NCI-H82 treated with DMSO at 0.1 percent for 48 hours (cell line): ENCODE data around the gene ABCA1.
"Not testable (repeated sequence)": the region's sequence is repeated elsewhere in the genome, so short reads cannot be mapped to it uniquely, and the experiment has no call there.

Experiments used
- DNase-seq: peaks from one replicate; lab custom pipeline; 2025; ENCODE audit not compliant: unreplicated experiment; lab: John Stamatoyannopoulos, UW

The ABCA1 gene

DNA sequence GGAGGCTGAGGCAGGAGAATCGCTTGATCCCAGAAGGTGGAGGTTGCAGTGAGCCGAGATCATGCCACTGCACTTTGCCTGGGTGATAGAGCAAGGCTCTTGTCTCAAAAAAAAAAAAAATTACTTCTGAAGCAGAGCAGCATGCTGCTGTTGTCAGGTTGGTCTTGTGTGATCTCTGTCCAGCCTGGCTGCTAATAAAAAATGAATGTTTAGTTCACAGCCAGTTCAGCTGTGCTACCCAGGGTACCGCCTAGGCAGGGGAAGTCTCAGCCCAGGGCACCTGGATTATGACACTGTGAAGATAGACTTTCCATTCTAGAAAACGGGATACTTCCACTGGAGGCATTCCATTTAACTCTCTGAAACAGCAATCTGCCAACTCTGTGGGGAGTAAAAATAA, 23.5 kb upstream of the ABCA1 start:
- DNase-seq: no peak

DNA sequence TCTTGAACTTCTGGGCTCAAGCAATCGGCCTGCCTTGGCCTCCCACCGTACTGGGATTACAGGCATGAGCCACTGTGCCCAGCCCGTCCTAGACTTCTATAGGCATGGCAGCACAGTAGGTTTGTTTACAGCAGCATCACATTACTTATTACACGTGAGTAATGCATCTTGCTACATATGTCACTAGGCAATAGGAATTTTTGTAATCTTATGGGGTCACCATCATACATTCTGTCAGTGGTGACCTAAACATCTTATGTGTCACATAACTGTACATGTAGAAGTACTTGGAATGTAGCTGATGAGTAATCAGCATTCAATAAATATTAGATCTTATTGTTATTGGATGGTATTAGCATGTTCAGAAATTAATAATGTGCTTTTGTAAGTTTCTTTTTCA, 22.9 kb upstream of the ABCA1 start:
- no peak for DNase-seq

DNA sequence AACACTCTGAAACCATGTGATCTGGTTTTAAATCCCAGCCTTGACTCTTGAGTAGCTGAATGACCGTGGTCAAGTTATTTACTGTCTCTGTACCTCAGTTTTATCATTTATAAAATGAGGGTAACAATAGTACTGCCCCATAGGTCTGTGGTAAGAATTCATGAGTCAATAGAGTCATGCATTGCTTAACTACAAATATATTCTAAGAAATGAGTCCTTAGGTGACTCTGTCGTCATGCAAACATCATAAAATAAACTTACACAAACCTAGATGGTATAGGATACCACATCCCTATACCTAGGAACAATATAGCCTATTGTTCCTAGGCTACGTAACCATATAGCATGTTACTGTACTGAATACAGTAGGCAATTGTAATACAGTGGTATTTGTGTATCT, 20.3 kb upstream of the ABCA1 start:
- no peak for DNase-seq

DNA sequence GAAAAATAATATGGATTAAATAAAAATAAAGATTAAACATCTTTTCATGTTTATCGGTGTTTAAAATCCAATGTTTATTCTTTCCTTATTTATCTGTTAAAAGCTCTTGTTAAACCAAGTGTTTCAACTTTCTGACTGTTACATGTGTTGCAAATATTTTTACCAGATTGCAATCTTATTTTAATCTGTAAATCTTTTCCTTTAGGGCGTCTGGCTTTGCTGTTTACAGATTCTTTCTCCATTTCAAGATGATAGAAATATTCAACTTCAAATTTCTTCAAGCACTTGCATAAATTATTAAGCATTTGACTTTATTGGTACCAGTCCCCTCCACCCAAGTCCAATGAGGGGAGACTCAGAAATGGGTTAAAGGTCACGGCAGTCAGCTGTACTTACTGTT, 16.9 kb upstream of the ABCA1 start:
- no peak for DNase-seq

DNA sequence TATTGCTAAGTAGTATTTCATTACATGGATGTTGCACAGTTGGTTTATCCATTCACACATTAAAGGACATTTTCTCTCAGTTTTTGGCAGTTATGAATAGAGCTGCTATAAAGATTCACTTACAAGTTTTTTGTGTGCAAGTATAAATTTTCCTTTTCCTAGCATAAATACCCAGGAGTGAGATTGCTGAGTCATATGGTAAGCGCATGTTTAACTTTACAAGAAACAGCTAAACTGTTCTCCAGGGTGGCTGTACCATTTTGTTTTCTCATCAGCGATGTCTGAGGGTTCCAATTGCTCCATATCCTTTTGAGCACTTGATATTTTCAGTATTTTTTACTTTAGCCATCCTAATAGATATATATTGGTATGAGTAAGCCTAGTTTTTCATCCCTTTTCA, 16.4 kb upstream of the ABCA1 start:
- DNase-seq: no peak

DNA sequence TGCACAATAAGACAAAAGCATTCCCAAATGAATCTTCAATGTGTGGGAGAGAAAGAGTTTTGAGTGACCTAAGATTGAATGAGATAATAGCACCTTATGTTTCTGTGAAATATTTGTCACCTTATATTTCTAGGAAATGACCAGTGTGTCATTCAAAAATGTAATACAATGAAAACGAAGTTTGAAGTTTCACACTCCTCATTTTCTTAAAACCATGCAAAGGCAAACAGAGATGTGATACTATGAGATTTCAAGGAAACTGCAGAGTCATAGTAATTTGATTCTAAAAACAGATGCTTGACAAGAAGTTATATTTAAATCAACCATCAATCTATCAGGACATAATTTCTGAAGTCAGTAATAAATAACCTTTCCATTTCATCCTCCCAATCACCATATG, 13.6 kb upstream of the ABCA1 start:
- no peak for DNase-seq

DNA sequence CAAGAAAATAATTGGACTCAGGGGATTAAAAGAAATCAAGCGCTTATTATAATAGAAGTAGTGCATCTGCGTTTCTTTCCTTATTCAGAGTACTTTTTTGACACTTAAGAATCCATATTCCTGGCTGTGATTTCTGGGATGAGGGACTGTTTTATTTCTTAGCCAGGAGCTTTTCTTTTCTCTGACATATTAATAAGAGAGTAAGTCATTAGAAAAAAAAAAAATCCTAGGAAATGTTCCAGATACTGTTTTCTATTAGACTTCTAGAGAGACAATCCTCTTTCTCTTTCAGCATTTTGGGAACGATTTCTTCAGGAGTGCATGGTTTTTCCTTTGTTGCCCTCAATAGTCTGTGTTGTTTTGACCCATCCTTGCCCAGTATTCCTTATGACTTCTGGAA, 8.3 kb upstream of the ABCA1 start:
- no peak for DNase-seq

DNA sequence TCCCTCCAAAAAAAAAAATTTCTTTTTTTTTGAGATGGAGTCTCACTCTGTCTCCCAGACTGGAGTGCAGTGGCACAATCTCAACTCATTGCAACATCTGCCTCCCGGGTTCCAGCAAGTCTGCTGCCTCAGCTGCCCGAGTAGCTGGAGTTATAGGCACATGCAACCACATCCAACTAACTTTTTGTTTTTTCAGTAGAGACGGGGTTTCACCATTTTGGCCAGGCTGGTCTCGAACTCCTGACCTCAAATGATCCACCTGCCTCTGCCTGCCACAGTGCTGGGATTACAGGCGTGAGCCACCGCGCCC, 7.5 kb upstream of the ABCA1 start:
- DNase-seq: not testable (repeated sequence)

DNA sequence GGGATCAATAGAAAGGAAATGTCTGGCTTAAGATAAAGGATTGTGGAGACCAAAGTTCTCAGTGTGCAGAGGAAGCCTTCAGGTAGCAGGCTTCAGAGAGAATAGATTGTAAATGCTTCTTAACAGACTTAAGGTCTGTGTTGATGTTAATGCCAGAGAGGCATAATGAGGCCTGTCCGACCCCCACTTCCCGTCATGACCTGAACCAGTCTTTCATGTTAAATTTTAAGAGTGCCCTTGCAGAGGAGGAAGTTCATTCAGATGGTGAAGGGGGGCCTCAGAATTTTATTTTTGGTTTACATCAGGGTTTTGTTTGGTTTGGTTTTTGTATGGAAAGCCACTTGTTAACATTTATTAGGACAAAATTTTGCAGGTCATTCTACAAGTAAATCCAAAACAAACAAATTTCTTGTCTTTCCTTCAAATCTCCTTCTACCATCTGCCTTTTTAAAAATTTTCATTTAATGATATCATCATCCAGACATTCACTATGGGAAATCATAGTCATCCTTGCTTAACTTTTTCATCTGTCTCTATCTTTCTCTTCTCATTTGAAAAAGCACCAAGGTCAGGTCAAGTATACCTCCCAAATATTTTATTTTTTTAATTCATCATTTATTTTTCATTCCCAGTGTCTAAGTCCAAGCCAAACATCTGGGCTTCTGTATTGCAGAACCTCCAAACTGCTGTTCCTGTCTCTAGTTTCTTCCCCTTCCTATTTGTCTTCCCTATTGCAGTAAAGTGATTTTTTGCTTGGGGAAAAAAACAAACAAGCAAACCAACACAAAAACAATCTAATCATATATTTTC, 6.9 kb upstream of the ABCA1 start:
- no peak for DNase-seq

DNA sequence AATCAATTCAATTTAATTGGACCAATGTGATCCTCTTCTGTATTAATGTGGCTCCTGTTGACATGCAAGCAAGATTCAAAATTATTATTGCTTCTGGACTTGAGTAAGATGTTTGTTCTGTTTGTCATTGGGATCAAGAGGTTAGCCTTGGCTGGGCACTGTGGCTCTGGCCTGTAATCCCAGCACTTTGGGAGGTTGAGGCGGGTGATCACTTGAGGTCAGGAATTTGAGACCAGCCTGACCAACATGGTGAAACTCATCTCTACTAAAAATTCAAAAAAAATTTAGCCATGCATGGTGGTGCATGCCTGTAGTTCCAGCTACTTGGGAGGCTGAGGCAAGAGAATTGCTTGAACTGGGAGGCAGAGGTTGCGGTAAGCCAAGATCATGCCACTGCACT, 5.1 kb upstream of the ABCA1 start:
- DNase-seq: not testable (repeated sequence)

DNA sequence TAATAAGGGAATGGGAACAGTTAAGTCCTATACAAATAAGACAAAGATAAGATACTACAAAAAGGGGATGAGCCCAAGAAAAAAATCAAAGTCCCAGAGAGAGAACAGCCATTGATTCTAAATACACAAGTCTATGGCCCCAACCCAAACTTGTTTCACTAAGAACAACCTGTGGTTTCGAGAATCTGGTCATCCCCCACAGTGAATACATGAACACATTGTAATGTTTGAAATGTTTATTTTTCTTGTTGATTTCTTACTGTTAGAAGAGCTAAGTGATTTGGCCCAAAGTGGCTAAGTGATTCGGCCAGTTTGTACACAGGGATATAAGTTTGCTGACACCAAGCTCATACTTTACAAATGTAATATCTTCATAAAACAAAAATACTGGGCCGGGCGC, 3.3 kb upstream of the ABCA1 start:
- DNase-seq: no peak

DNA sequence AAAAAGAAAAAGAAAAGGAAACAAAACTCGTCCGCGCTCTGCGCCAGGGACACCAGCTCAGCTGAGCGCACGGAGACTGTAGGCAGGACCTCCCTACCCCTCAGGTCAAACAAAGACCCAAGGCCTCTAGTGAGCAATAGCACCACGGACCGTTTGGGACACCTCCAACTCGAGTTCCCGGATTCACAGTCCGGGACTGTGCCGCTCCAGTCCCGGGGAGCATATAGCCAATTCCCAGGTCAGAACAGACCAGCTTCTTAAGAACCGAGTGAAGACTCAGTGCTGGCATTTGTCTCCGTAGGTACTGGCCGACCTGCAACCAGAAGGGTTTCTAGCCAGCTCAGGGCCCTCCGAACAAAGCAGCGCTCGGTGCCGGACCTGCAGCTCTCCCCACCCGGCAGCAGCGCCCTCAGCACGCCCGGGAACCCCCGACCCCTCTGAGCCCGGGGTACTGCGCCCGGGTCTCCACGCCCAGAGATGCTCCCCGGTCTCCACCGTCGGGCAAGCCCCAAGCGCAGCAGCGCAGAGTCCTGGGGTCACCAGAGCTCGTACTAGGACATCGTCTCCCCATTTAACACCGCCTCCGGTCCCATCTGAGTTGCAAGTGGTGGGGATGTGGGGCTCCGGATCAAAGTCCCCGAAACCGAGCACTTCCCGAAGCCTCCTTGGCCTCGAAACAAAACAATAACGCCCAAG, 591 bp downstream of the ABCA1 start:
- no peak for DNase-seq

DNA sequence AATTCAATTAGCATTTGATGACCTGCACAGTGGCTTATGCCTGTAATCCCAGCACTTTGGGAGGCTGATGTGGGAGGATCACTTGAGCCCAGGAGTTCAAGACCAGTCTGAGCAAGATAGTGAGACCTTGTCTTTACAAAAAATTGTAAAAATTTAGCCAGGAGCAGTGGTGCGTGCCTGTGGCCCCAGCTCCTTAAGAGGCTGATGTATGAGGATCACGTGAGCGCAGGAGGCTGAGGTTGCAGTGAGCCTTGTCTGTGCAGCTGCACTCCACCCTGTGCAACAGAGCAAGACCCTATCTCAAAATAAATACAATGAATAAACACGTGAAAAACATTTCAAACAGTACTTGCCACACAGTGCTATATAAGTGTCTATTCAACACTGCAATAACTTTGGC, 4.2 kb downstream of the ABCA1 start:
- DNase-seq: no peak

DNA sequence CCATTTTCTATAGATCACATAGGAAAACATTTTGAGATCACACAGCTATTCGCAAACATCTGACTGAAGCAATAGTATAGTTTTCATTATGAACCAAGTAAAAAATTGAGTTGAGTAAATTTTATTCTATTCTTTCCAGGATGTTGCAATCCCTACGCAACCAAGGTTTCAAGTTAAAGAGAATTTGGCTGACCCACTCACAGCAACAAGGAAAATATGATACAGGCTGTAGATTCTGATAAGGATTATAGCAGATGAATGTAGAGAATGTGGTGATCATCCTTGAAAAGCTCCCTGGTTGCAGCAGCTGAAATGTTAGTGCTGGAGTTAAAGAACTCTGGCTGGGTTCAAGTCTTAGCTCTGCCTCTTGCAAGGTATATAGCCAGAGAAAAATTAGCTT, 4.7 kb downstream of the ABCA1 start:
- DNase-seq: no peak

DNA sequence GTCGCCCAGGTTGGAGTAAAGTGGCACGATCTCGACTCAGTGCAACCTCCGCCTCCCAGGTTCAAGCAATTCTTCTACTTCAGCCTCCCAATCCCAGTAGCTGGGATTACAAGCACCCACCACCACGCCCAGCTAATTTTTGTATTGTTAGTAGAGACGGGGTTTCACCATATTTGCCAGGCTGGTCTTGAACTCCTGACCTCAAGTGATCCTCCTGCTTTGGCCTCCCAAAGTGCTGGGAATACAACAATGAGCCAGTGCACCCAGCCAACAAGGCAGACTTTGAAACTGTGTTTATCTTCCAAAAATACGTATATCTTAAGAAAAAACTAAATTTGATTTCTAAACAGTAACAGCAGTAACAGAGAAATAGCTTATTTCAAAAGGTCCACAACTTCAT, 5.2 kb downstream of the ABCA1 start:
- not testable (repeated sequence) for DNase-seq

DNA sequence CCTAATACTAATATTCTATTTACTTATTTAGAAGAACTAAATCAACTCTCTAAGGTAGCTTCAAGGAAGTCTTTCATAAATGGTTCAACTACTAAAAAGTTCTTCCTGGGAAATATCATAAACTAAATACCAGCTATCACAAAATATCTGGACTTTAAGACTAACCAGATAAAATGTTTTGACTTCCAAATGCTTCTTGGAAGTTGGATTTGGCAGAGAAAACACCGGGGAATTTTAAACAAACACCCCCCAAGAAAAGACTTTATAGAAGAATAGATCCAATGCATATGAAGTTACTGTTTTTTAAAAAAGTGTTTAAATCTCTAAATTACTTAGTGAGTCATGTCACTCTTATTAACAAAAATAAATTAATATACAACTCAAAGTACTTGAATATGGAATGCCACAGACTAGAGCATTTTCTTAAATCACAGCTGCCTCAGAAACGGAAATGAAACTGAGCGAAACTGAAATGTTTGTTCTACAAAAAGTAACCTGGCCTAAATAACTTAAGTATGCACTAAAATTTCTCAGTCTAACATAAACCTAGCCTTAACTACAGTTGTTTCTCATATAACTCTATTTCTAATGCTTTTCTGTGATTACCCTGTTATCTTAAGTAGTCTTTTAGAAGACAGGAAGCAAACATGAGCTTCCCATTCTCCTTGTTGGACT, 6.8 kb downstream of the ABCA1 start:
- no peak for DNase-seq

DNA sequence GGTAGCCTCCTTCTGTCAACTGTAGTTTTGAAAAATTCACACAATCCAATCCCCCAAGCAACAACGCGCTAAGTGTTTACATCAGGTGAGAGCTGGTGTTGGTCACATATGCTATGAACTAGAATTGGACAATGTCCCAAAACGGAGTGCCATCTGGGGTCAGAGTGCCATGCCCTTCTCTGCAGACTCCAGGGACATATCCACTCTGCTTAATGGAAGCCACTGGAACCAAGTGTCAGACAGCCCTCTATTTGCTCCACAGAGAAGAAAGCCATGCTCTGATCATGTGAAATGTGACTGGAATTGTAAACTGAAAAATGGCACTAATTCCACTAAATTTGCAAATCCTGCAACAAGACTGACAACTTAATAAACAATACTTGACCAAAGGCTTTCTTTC, 12.2 kb downstream of the ABCA1 start:
- DNase-seq: no peak

DNA sequence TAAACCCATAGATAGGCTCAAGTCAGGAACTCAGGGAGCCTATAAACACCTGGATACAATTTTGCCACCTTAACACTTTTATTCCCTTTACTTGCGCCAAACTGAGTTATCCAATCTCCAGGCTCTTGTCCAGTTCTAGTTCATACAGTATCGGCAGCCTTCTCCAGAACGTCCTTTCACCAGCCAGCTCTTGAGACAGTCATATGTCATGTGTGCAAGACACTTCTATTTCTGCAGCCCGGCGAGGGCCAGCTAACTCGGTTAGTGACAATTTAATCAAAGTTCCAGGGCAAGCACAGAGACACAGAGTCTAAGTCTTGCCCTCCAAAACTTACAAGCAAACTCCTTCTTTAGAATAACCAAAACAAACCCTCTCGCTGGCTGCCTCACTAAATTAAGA, 12.9 kb downstream of the ABCA1 start:
- DNase-seq: no peak

DNA sequence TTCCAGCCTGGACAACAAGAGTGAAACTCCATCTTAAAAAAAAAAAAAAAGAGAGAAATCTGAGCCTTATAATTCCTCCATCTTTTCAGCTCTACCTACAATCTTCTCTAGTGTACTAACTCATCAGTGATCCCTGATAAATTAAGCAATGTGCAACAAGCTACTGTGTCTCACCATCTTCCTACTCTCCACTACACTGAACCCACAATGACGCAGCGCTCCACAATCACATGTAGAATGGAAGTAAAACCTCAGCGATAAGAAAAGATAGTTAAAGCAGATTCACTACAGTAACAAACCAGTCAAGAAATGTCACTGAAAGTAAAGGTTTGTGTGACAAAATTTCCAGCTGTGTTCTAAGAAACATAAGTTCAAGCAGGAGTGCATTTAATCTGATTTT, 13.5 kb downstream of the ABCA1 start:
- no peak for DNase-seq

DNA sequence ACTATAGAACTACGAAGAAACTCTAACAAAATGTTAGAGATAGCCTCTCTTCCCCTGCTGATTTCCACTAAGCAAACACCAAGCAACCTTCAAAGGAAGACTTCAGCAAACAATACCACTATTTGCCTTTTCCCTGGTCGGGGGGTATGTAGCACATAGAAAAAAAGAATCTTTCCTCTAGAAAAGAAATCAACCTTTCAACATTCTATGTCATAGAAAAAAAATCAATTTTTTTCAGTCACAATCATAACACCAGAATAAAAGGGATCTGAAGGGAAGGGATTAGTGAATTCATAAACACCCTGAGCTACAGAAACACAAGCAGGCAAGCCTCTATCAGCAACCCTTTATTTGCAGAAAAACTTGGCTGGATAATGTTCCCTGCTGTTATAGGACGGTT, 15.3 kb downstream of the ABCA1 start:
- no peak for DNase-seq

DNA sequence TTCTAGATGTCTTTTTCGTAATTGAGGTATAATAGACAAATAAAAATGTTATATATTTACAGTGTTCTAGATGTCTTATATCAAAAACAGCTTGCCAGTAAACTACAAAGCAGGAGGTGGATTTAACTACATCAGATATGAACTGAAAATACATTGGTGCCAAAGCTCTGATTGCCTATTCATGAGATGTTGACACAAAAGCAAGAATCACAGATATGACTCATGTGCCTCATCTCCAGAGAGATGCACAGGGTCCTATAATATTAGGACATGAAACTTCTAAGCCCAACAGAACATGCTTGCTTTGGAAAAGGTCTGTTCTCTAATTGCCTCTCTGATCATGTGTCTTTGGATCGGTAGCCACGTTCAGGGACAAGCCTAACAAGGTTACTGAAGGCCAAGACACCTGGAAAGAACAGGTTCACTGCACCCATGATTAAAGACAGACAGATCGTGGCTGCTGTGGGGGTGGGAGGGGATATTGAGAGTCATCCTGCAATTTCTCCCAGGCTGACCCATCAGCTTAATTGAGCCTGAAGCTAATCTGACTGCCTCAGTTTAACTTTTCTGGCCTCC, 16.8 kb downstream of the ABCA1 start:
- no peak for DNase-seq
